ENCODE measurements around the gene MRPL28.
A peak's percentile ranks its signal among the peaks of the same experiment; 100 is the strongest.

The MRPL28 gene

DNA sequence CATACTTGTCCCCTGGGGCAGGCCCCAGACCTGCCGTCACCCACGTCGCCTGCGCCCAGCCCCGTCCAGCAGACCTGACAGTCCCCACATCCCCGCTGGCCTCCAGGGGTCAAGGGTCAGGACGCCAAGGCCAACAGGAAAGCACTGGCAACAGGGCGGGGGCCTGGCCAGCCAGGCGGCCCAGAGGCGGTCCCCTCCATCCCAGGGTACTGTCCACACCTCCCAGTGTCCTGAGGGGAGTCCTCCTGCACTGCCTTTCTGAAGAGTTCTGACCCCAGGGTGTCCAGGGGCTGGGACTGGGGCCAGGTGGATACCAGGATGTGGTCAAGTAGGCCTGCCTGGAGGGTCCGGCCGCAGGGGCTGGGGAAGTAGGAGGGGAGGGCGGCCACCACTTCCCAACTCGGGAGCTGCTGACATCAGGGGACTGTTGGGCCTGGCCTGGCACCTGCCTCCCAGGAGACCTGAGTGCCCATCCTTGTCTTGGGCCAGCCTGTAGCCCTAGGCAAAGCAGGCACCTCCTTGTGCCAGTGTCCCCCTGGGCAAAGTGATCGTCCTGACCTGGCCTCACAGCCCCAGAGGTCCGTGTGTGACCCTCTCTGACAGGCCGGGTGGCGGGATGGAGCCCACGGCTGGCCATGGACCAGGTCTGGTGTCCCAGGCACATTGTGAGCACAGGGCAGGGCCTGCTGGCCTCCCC, 11.1 kb downstream of the MRPL28 start:
- TF ChIP-seq, protein P1, sequence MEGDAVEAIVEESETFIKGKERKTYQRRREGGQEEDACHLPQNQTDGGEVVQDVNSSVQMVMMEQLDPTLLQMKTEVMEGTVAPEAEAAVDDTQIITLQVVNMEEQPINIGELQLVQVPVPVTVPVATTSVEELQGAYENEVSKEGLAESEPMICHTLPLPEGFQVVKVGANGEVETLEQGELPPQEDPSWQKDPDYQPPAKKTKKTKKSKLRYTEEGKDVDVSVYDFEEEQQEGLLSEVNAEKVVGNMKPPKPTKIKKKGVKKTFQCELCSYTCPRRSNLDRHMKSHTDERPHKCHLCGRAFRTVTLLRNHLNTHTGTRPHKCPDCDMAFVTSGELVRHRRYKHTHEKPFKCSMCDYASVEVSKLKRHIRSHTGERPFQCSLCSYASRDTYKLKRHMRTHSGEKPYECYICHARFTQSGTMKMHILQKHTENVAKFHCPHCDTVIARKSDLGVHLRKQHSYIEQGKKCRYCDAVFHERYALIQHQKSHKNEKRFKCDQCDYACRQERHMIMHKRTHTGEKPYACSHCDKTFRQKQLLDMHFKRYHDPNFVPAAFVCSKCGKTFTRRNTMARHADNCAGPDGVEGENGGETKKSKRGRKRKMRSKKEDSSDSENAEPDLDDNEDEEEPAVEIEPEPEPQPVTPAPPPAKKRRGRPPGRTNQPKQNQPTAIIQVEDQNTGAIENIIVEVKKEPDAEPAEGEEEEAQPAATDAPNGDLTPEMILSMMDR (IDR thresholded peaks at IDR 0.05; ENCODE audit: poor library complexity, severe bottlenecking) = no peak
- no peak overlapping the region for H3K27ac ChIP-seq (ENCODE audit: poor library complexity, severe bottlenecking)

DNA sequence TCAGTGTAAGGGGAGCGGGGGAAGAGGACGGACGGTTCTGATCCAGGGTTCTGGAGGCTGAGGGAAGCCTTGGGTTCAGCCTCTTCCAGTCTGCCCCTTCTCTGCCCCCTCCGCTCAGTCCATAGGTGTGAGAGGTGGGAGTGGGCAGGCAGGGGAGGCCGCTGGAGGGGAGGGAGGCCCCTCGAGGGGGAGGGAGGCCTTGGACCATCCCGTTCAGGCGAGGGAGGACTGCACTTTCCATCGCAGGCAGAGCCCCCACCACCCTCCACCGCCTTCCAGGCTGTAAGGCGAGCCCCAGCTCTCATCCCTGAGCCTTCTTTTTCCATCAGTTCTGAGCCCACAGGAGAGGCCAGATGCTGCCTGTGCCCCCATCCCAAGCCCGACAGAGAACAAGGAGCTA, 13.6 kb downstream of the MRPL28 start:
- TF ChIP-seq, protein P1 (IDR thresholded peaks at IDR 0.05; ENCODE audit: poor library complexity, severe bottlenecking) = no peak
- Histone ChIP-seq H3K9me3 (ENCODE audit: severe bottlenecking) (no peaks in the 10 kb centered on the region), H3K4me3 (ENCODE audit: severe bottlenecking) (no peak overlapping the region), H3K4me1 (ENCODE audit: insufficient read depth, poor library complexity, severe bottlenecking) (peaks cover 14% of the 10 kb centered on the region), H3K27me3 (ENCODE audit: insufficient read depth, poor library complexity, severe bottlenecking) (no peaks in the 10 kb centered on the region), H3K36me3 (ENCODE audit: low read depth) (no peaks in the 10 kb centered on the region), H3K27ac (ENCODE audit: poor library complexity, severe bottlenecking) (no peak overlapping the region)
- no peak for ATAC-seq (ENCODE audit: low read depth)
- DNase-seq (ENCODE audit: low spot score) = no peak

More for the DNA sequence above, 11.1 kb downstream of the MRPL28 start:
- Histone ChIP-seq H3K4me3 (ENCODE audit: severe bottlenecking) (no peak overlapping the region), H3K27me3 (ENCODE audit: insufficient read depth, poor library complexity, severe bottlenecking) (no peaks in the 10 kb centered on the region), H3K9me3 (ENCODE audit: severe bottlenecking) (no peaks in the 10 kb centered on the region), H3K4me1 (ENCODE audit: insufficient read depth, poor library complexity, severe bottlenecking) (peaks cover 4% of the 10 kb centered on the region), H3K36me3 (ENCODE audit: low read depth) (no peaks in the 10 kb centered on the region)
- ATAC-seq (ENCODE audit: low read depth) (no peak), DNase-seq (ENCODE audit: low spot score) (no peak)

DNA sequence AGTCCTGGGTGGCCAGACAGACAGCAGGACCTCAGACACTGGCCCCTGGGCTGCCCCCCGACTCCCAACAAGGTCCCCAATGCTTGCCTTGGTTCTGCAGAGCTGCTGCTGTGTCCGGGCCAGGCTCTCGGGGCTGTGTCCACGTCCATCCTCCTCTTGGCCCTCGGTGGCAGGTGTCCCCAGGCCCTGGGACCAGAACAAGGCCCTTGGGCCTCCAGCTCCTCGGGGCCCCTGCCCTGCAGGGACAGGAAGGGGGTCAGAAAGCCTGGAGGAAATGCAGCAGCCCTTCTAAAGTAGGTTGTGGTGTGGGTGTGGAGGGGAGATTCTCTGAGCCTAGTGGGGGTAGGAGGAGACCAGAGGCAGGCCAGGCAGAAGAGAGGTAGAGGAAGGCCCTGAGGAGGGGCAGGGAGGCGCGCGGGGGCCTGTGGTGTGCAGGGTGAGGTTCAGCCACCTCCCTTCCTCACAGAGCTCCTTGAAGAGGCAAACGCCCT, 15.3 kb downstream of the MRPL28 start:
- ATAC-seq (ENCODE audit: low read depth) (no peak), DNase-seq (ENCODE audit: low spot score) (no peak)
- no peak overlapping the region for H3K4me3 ChIP-seq (ENCODE audit: severe bottlenecking)
- peaks cover 19% of the 10 kb centered on the region for H3K4me1 ChIP-seq (ENCODE audit: insufficient read depth, poor library complexity, severe bottlenecking)
- H3K36me3 ChIP-seq (ENCODE audit: low read depth) = peaks cover 10% of the 10 kb centered on the region
- H3K9me3 ChIP-seq (ENCODE audit: severe bottlenecking) = no peaks in the 10 kb centered on the region
- H3K27ac ChIP-seq (ENCODE audit: poor library complexity, severe bottlenecking) = peak overlapping the region; percentile 79
- TF ChIP-seq, protein P1 (IDR thresholded peaks at IDR 0.05; ENCODE audit: poor library complexity, severe bottlenecking) = no peak
- H3K27me3 ChIP-seq (ENCODE audit: insufficient read depth, poor library complexity, severe bottlenecking) = no peaks in the 10 kb centered on the region

DNA sequence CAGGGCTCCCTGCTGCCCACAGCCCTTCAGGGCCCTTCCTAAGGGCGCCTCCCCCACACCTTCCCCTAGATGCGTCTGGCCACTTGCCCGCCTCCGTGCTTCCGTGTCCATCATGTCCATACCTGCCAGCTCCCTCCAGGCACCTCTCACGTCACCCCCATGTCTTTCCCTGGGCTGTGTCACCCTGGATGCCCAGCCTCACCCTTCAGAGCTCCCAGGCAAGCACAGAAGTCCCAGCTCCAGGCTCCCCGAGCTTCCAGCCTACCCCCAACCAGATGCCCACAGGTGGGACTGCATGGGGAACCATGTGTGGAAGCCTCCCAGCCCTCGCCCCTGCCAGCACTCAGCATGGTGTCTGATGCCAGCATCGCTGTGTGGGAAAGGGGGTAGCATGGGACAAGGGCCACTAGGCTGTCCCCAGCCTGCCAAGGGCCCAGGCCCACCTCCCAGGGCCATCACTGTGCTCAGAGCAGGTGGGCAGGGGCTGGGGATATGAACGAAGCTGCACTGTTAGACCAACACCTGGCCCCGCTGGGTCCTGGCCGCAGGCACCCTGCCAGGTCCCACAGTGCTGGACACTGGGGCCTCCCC, 16.0 kb downstream of the MRPL28 start:
- TF ChIP-seq, protein P1 (IDR thresholded peaks at IDR 0.05; ENCODE audit: poor library complexity, severe bottlenecking) = no peak
- no peaks in the 10 kb centered on the region for H3K27me3 ChIP-seq (ENCODE audit: insufficient read depth, poor library complexity, severe bottlenecking)
- ATAC-seq (ENCODE audit: low read depth) (peak; percentile 64), DNase-seq (ENCODE audit: low spot score) (peak; percentile 93)
- H3K36me3 ChIP-seq (ENCODE audit: low read depth) = peaks cover 15% of the 10 kb centered on the region
- no peak overlapping the region for H3K4me3 ChIP-seq (ENCODE audit: severe bottlenecking)
- H3K4me1 ChIP-seq (ENCODE audit: insufficient read depth, poor library complexity, severe bottlenecking) = peaks cover 19% of the 10 kb centered on the region
- peak overlapping the region; percentile 79 for H3K27ac ChIP-seq (ENCODE audit: poor library complexity, severe bottlenecking)
- no peaks in the 10 kb centered on the region for H3K9me3 ChIP-seq (ENCODE audit: severe bottlenecking)

Measured in RWPE2 (cell line).